ENCODE results near the gene CENPP. TPM values are rescaled to one million over a fixed set of nuclear protein-coding genes. Genes with fewer than 3 reads are reported as not detected.

CENPP gene
- total RNA-seq, 1 experiment from 2014 or later: 14.3 TPM

DNA sequence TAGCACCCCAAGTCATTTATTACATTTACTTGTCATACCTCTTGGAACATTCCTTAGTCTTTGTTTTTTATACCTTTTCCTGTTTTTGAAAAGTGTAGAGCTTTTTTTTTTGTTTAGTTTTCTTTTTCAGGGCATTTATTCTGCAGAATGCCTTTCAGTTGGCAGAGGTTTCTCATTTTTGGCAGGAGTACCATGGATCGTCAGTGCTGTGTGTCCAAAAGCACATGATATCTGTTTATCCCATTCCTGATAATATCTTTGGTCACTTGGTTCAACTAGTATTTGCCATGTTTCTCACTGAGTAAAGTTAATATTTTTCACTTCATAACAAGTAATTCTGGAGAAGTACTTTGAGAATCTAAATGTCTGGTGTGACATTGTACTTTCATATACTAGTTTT, 67.9 kb downstream of the CENPP start:
- H3K4me3 Mint-ChIP-seq: no peak overlapping the region

More for the DNA sequence above, 67.9 kb downstream of the CENPP start:
- CTCF ChIA-PET: no interaction called here
- DNase-seq (ENCODE audit: low spot score) (no peak), ATAC-seq (no peak)
- H3K9me3 Mint-ChIP-seq: peaks cover 17% of the 10 kb centered on the region
- no peak overlapping the region for H3K27ac Mint-ChIP-seq
- no peaks in the 10 kb centered on the region for H3K27me3 Mint-ChIP-seq (ENCODE audit: low read depth)
- peaks cover 7% of the 10 kb centered on the region; the same call in 1 of the 2 replicates for H3K36me3 Mint-ChIP-seq
- H3K4me1 Mint-ChIP-seq: no peaks in the 10 kb centered on the region
- TF ChIP-seq MYBL2 (CRISPR knock-in tag; IDR thresholded peaks at IDR 0.05) (no peak), SOX15 (CRISPR knock-in tag; IDR thresholded peaks at IDR 0.05) (no peak), ATF6 (CRISPR knock-in tag; IDR thresholded peaks at IDR 0.05) (no peak), FOXK1 (CRISPR knock-in tag; IDR thresholded peaks at IDR 0.05) (no peak), E2F5 (CRISPR knock-in tag; IDR thresholded peaks at IDR 0.05) (no peak), CREM (CRISPR knock-in tag; IDR thresholded peaks at IDR 0.05) (no peak), FOXP1 (CRISPR knock-in tag; IDR thresholded peaks at IDR 0.05; ENCODE audit: borderline replicate concordance) (no peak), TP53 (CRISPR knock-in tag; IDR thresholded peaks at IDR 0.05) (no peak), FOXP4 (CRISPR knock-in tag; IDR thresholded peaks at IDR 0.05) (no peak), ZNF138 (CRISPR knock-in tag; conservative IDR thresholded peaks at IDR 0.05) (no peak), ELF4 (CRISPR knock-in tag; IDR thresholded peaks at IDR 0.05; ENCODE audit: low read depth) (no peak)
- TF ChIP-seq, protein P1, sequence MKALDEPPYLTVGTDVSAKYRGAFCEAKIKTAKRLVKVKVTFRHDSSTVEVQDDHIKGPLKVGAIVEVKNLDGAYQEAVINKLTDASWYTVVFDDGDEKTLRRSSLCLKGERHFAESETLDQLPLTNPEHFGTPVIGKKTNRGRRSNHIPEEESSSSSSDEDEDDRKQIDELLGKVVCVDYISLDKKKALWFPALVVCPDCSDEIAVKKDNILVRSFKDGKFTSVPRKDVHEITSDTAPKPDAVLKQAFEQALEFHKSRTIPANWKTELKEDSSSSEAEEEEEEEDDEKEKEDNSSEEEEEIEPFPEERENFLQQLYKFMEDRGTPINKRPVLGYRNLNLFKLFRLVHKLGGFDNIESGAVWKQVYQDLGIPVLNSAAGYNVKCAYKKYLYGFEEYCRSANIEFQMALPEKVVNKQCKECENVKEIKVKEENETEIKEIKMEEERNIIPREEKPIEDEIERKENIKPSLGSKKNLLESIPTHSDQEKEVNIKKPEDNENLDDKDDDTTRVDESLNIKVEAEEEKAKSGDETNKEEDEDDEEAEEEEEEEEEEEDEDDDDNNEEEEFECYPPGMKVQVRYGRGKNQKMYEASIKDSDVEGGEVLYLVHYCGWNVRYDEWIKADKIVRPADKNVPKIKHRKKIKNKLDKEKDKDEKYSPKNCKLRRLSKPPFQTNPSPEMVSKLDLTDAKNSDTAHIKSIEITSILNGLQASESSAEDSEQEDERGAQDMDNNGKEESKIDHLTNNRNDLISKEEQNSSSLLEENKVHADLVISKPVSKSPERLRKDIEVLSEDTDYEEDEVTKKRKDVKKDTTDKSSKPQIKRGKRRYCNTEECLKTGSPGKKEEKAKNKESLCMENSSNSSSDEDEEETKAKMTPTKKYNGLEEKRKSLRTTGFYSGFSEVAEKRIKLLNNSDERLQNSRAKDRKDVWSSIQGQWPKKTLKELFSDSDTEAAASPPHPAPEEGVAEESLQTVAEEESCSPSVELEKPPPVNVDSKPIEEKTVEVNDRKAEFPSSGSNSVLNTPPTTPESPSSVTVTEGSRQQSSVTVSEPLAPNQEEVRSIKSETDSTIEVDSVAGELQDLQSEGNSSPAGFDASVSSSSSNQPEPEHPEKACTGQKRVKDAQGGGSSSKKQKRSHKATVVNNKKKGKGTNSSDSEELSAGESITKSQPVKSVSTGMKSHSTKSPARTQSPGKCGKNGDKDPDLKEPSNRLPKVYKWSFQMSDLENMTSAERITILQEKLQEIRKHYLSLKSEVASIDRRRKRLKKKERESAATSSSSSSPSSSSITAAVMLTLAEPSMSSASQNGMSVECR (CRISPR knock-in tag; IDR thresholded peaks at IDR 0.05; ENCODE audit: borderline replicate concordance): no peak
- TF ChIP-seq, protein P2, sequence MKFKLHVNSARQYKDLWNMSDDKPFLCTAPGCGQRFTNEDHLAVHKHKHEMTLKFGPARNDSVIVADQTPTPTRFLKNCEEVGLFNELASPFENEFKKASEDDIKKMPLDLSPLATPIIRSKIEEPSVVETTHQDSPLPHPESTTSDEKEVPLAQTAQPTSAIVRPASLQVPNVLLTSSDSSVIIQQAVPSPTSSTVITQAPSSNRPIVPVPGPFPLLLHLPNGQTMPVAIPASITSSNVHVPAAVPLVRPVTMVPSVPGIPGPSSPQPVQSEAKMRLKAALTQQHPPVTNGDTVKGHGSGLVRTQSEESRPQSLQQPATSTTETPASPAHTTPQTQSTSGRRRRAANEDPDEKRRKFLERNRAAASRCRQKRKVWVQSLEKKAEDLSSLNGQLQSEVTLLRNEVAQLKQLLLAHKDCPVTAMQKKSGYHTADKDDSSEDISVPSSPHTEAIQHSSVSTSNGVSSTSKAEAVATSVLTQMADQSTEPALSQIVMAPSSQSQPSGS (CRISPR knock-in tag; IDR thresholded peaks at IDR 0.05; ENCODE audit: borderline replicate concordance, low read depth): no peak
- POLR2A ChIA-PET: no interaction called here
